GM18907 (cell line): ENCODE data around the gene TTLL6.
"Not testable (repeated sequence)": the region's sequence is repeated elsewhere in the genome, so short reads cannot be mapped to it uniquely, and the experiment has no call there.

Experiments
- ATAC-seq: cut with Tn5 transposase; IDR thresholded peaks from one replicate; pipeline ENCODE4 v1.9.1; 2021; ENCODE audit warnings: mild to moderate bottlenecking, moderate library complexity; ENCODE audit not compliant: unreplicated experiment

Gene TTLL6

DNA sequence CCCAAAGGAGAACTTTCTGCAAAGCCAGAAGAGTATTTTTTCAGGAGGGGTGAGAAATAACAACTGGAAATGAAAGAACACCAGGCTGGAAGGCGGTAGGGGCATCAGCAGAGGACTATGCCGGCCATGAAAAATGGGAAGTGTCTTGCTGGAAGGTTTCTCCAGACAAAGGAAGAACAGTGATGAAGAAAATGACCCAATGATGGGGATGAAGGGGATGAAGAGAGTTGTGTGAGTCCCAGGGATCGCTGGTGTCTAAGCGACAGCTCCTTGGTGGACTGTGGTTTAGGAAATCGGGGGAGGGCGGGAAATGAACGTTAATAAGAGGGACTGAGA lies 623 bp downstream of the TTLL6 start:
- no peak for ATAC-seq

- no peak for ATAC-seq
Observed at GRCh38 chr17:48815311-48815710, 1.7 kb downstream of the TTLL6 start.

DNA sequence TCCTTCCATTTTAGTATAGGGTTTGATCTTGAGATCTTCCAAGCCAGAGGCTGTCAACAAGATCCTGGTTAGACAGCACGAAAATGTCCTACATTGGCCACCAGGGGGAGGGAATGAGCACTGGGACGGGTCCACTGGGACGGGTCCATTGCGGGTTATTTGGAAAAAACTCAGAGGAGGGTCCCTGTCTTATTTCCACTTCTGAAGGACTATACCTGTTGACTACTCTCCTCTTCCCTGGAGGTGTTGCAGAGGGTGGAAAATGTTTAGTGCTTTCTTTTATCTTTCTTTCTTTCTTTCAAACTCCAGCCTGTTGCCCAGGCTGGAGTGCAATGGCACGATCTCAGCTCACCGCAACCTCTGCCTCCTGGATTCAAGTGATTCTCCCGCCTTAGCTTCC lies 2.5 kb downstream of the TTLL6 start:
- no peak for ATAC-seq

DNA sequence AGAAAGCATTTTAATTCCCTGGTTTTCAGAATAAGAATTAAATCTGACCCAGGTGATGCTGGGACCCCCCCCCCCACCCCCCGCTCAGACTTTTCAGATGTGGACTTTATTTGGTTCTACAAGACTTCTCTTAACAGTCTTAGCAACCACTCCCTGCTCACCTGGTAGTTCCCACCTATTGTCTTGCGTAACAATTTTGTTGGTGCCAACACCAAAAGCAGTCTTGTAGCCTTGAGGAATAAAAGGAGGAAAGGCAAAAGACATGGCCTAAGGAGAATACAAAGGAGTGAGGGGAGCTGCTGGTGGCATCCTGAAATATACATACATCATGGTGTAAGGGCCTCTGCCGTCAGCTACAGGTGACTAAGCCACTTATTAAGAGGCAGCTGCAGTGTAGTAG lies 5.0 kb downstream of the TTLL6 start:
- ATAC-seq = no peak

DNA sequence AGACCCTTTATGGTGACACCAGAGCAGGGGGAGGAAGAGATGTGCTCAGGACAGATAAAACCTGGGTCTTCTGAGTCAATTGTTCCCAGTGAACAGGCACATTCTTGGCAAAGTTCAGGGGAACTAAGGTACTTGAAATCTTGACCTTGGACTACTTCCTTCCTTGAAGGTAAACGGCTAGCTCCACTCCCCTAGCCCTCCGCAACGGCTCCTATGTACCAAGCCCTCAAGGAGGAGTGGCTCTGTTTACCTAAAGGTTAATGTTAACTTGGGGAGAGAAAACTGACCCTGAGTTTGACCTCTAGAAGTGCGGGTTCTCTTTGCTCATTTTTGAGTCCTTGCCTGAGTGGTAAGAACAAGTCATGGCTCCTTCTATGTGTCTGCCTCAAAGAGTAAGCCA lies 7.8 kb downstream of the TTLL6 start:
- no peak for ATAC-seq

DNA sequence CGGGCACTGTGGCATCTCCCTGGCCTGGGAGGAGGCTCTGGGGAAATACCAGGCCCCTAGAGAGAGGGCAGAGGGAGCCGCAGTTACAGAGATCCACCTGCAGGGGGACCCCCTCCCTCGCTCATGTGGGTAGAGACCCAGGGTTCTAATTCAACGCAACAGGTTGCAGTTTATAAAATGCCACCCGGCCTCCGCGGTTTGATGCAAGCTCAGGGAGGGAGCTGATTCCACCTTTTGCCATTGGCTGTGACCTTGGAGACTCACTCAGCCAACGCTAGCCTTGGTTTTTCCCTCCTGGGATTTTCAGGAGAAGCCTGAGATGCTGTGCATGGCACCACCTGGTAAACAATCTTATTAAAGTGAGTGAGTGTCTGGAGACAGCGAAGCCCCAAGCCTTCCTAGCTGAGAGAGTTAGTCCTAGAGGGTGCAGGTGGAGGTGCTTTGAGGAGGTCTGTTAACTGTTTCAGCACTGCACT lies 12.1 kb downstream of the TTLL6 start:
- ATAC-seq = no peak

- ATAC-seq = no peak
Observed at GRCh38 chr17:48800626-48801217, 16.3 kb downstream of the TTLL6 start.

DNA sequence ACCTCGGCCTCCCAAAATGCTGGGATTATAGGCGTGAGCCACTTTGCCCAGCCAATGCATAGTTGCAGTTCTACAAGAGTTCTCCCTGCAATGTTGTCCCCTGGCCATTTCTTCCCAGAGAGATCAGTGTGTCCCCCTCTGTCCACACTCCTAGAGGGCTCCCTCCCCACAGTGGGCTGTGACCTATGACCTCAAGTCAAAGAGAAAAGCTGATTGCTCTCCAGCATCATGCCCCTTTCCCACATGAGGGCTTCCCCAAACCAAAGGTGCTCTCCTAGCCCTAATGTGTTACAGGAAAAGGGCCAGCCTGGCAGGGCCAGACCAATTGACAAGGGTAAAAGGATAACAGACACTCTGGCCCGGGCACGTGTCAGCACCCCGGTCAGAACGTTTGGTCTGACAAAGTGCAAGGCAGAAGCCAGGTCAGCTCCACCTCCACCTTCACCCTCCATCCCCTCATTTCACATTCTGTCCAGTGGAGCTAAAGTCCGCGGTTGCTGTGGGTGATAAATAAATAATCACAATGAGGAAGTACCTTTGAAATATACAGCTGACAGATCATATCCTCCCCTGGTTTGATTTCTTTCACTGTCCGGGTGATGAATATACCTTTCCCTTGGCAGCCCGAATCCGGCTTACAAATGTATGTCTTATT lies 17.8 kb downstream of the TTLL6 start:
- no peak for ATAC-seq

DNA sequence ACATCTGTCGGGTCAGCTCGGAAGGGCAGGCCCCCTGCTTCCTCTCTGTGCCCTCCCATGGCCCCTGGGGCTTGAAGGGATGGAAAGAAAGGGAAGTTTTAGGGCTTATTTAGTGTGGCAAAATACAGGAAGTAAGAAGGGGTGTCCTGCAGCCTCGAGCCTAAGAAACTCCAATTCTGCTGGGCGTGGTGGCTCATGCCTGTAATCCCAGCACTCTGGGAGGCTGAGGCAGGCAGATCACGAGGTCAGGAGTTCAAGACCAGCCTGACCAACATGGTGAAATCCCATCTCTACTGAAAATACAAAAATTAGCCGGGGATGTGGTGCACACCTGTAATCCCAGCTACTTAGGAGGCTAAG lies 20.9 kb downstream of the TTLL6 start:
- ATAC-seq = not testable (repeated sequence)

- ATAC-seq = no peak
Observed at GRCh38 chr17:48795444-48796162, 21.4 kb downstream of the TTLL6 start.

DNA sequence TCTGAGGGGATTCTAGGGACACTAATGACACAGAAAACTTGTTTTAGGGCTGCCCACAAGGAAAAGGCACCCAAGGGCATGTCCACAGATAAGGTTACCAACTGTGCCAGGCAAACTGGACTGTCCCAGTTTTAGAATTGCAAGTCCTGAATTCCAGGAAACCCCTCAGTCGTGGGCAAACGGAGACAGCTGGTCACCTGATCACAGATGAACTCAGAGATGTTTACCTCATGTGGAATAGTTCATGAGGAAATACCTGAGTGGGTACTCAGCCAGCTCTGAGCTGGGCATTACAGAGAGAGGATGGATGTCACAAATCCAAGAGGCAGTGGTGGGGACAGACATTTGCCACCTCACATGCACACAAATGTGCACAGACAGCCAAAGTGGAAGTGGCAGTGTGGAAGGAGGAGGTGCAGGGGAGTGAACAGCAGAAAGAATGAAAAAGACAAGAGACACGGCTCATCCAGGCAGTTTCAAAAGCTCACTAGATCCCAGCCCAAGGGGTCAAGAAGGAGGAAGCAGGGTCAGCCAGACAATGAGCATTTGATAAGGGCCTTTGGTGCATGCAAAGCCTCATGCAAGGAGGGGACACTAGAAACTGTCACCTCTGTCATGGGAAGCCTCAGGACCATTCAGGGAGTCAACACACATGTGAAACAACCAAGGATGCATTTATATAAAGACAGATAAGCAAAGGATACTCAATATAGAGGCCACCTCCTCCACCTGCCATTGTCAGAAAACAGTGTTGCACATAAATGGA lies 24.8 kb downstream of the TTLL6 start:
- ATAC-seq = no peak

GRCh38 chr17:48791128-48792032 lies 25.6 kb downstream of the TTLL6 start:
- ATAC-seq = no peak

- ATAC-seq = no peak
Observed at GRCh38 chr17:48790607-48791127, 26.4 kb downstream of the TTLL6 start.

- ATAC-seq = no peak
Observed at GRCh38 chr17:48787828-48788227, 29.2 kb downstream of the TTLL6 start.

DNA sequence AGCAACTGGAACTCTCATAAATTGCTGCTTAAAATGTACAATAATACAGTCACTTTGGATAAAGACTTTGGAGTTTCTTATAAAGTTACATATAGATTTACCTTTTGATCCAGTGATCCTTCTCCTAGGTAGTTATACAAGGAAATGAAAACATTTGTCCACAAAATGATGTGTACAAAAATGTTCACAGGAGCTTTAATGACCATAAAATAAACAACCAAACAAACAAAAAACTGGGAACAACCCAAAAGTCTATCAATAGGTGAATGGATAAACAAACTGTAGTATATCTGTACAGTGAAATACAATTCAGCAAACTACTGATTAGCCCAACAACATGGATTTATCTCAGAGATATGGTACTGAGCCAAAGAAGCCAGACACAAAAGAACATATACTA lies 37.6 kb downstream of the TTLL6 start:
- ATAC-seq = no peak

DNA sequence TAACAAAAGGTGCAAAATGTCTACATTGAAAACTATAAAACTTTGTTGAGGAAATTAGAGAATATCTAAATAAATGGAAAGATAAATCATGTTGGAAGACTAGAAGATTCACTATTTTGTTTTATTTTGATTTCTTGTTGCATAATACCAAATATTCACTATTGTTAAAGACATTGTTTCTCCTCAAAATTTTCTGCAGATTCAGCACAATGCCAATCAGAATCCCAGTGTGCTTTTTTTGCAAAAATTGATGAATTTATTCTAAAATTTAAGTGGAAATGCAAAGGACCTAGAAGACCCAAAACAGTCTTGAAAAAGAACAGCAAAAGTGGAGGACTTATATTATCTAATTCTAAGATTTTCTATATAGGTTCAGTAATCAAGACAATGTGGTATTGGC lies 40.4 kb downstream of the TTLL6 start:
- ATAC-seq = no peak

DNA sequence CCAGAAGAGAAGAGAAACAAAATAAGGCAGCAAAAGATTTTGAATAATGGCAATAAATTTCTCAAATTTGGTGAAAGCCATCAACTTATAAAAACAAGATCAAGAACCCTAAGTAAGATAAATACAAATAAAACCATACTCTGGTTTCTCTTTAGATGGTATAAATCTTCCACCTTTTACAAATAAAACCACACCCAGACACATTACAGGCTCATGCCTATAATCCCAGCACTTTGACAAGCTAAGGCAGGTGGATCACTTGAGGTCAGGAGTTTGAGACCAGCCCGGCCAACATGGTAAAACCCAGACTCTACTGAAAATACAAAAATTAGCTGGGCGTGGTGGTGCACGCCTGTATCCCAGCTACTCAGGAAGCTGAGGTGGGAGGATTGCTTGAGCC lies 43.8 kb downstream of the TTLL6 start:
- ATAC-seq = no peak

GRCh38 chr17:48770954-48771353 lies 46.1 kb downstream of the TTLL6 start:
- ATAC-seq = no peak

DNA sequence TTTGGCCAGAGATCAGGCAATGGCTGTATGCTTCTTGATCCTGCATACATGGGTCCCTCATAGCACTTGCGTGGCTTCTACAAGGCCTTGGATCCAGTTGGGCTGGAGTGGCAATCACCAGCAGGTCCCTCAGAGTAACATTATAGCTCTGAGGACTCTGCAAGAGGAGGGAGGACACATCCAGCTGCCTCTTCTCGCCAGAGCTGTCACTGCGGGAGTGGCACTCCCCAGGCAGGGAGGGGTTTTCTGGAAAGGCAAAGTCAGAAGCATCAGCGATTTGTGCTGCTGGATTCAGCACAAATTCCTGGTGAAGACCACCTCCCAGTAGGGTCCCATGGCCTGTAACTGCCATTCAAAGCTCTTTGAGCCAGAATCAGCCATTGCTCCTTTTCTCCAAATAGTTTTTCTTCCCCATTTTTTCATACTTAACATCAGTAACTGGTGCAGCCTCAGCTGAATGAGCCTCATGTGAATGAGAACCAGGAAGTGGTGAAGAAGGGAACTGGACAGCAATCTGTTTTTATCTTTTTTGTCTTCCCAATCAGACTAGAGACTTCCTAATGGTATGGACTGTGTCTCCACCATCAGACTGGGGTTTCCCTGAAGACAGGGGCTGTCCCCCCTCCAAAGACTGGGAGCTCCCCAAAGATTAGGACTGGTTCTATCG lies 47.9 kb downstream of the TTLL6 start:
- no peak for ATAC-seq

- ATAC-seq = no peak
Observed at GRCh38 chr17:48767263-48767774, 49.7 kb downstream of the TTLL6 start.
